ENCODE results near the gene GRK5. TPM values are rescaled to one million over a fixed set of nuclear protein-coding genes. Genes with fewer than 3 reads are reported as not detected.

GRK5 gene
- total RNA-seq, 2 donors from 2014 or later: 3.4 to 4.9 TPM

DNA sequence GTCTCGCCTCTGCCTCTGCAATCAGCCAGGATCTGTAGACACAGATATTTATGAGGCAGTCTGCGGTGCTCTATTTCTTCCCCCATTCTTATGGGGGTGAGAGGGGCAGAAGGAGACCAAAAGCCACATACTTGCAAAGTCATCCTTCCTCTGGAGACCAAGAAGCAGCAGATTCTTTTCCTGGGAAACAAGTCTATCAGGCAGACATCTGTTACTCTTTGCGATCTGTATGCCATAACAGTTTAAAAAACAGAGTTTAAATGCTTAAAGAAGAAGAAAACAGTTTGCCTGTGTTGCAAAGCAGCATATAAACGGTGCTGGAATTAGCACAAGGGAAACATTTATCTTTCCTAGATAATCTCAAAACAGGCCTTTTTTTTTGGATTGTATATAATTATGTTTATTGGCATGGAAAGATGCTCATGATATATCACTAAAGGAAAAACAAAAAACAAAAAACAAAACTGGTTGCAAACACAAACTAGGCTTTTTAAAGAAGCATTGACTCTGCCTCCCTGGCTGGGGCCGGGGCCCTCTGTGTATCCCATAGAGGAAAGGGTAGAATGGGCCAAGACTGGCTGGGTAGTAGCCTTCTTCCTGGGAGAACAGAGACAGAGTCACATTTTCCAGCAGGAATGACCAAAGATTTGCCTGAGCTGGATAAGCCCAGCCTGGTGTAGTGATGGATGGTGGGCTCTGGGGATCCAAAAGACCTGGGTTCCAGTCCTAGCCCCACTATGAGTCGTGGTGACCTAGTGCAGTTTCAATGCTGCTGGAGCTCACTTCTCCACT lies 284.8 kb downstream of the GRK5 start:
- DNase-seq (no peak), ATAC-seq (no peak)
- no peaks in the 10 kb centered on the region for H3K36me3 ChIP-seq (replicated peaks in 1 of 2; ENCODE audit: insufficient read depth in 1 of 2, low read depth in 2 of 2)
- peaks cover 6% of the 10 kb centered on the region for H3K4me1 ChIP-seq
- H3K4me3 ChIP-seq: no peak overlapping the region
- TF ChIP-seq, protein P1, sequence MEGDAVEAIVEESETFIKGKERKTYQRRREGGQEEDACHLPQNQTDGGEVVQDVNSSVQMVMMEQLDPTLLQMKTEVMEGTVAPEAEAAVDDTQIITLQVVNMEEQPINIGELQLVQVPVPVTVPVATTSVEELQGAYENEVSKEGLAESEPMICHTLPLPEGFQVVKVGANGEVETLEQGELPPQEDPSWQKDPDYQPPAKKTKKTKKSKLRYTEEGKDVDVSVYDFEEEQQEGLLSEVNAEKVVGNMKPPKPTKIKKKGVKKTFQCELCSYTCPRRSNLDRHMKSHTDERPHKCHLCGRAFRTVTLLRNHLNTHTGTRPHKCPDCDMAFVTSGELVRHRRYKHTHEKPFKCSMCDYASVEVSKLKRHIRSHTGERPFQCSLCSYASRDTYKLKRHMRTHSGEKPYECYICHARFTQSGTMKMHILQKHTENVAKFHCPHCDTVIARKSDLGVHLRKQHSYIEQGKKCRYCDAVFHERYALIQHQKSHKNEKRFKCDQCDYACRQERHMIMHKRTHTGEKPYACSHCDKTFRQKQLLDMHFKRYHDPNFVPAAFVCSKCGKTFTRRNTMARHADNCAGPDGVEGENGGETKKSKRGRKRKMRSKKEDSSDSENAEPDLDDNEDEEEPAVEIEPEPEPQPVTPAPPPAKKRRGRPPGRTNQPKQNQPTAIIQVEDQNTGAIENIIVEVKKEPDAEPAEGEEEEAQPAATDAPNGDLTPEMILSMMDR (IDR thresholded peaks at IDR 0.05): no peak
- no peak for TF ChIP-seq POLR2A (IDR thresholded peaks at IDR 0.05)
- intact Hi-C loops (cut with DNase I): no loop called here
- 70 to 78% methylated on average over 6 of the region's 6 CpGs for WGBS, 2 donors
- no peaks in the 10 kb centered on the region for H3K9me3 ChIP-seq
- no peak overlapping the region for H3K27ac ChIP-seq
- no peaks in the 10 kb centered on the region for H3K27me3 ChIP-seq

DNA sequence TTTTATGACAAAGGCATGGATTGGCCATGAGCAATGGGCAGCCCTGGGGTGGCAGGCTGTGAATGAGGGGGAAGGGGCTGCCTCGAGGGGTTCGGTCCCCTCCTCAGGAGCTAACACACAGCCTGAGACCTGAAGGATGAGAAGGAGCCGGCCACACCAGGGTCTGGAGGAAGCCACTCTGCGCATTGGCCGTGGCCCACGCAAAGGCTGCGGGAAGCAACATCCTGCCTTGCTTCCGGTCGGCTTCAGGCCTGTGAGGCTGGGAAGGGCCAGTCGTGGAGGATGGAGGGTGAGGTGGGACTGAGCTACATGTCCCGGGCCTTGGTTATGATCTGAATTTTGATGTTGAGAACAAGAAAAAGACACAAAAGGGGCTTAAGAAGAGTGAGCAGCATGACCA lies 285.8 kb downstream of the GRK5 start:
- no peaks in the 10 kb centered on the region for H3K9me3 ChIP-seq
- TF ChIP-seq POLR2A (IDR thresholded peaks at IDR 0.05): no peak
- TF ChIP-seq, protein P1 (IDR thresholded peaks at IDR 0.05): no peak
- peaks cover 6% of the 10 kb centered on the region for H3K4me1 ChIP-seq
- WGBS, 2 donors: 74 to 89% methylated on average over 11 of the region's 11 CpGs
- no peak overlapping the region for H3K4me3 ChIP-seq
- ATAC-seq: no peak
- DNase-seq: no peak
- H3K27me3 ChIP-seq: no peaks in the 10 kb centered on the region
- H3K27ac ChIP-seq: no peak overlapping the region
- intact Hi-C loops (cut with DNase I): no loop called here
- H3K36me3 ChIP-seq (replicated peaks in 1 of 2; ENCODE audit: insufficient read depth in 1 of 2, low read depth in 2 of 2): no peaks in the 10 kb centered on the region

DNA sequence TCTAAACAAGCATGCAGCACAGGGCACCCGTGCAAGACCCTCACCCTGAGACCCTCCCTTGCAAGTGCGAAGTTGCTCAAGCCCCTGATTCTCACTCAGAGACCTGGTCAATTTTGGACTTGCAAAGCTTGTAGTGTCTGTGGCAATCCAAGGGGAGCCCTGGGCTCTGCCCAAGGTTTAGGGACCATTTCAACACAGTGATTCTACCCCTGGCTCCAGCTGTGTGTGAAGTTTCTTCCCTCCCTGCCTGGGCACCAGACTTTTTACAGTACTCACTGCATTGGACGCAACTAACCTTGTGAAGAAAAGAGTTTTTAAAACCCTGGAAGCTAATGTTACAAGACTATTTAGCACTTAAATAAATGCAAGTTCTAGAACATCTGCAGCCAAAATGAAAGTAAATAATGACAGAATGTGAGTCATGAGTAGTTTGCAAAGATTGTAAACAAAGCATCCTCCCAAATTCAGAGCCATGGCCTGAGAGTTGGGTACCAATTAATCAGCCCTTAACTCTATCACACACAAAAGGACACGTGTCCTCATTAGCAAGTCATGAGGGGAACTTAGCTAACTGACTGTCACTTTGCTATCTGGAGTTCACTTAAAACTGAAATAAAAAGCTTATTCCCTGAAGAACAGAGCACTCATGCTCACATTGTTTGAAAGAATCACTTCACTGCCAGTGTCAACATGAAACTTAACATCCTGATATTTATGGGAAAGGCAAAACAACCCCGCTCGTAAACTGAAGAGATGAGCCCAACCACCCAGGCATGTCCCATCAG lies 287.1 kb downstream of the GRK5 start:
- H3K27me3 ChIP-seq: no peaks in the 10 kb centered on the region
- ATAC-seq (no peak), DNase-seq (no peak)
- intact Hi-C loops (cut with DNase I): no loop called here
- H3K27ac ChIP-seq: no peak overlapping the region
- TF ChIP-seq, protein P1 (IDR thresholded peaks at IDR 0.05): no peak
- TF ChIP-seq POLR2A (IDR thresholded peaks at IDR 0.05): no peak
- no peak overlapping the region for H3K4me3 ChIP-seq
- WGBS, 2 donors: 61 to 65% methylated on average over 5 to 6 of the region's 6 CpGs
- no peaks in the 10 kb centered on the region for H3K9me3 ChIP-seq
- H3K4me1 ChIP-seq: peaks cover 5% of the 10 kb centered on the region
- no peaks in the 10 kb centered on the region for H3K36me3 ChIP-seq (replicated peaks in 1 of 2; ENCODE audit: insufficient read depth in 1 of 2, low read depth in 2 of 2)

- Histone ChIP-seq H3K4me1 (no peaks in the 10 kb centered on the region), H3K9me3 (no peaks in the 10 kb centered on the region), H3K27ac (no peak overlapping the region), H3K36me3 (replicated peaks in 1 of 2; ENCODE audit: insufficient read depth in 1 of 2, low read depth in 2 of 2) (no peaks in the 10 kb centered on the region), H3K4me3 (no peak overlapping the region), H3K27me3 (no peaks in the 10 kb centered on the region)
- DNase-seq: no peak
- 88 to 97% methylated on average over 5 of the region's 5 CpGs for WGBS, 2 donors
- intact Hi-C loops (cut with DNase I): no loop called here
- no peak for ATAC-seq
- TF ChIP-seq, protein P1 (IDR thresholded peaks at IDR 0.05): no peak
- TF ChIP-seq POLR2A (IDR thresholded peaks at IDR 0.05): no peak
Observed at GRCh38 chr10:119495021-119495505, 287.7 kb downstream of the GRK5 start.
